H4 (cell line): Measurements from ENCODE around the gene ELFN1. TPM values are rescaled to one million over a fixed set of nuclear protein-coding genes. Genes with fewer than 3 reads are reported as not detected.

Source experiments
- DNase-seq: peaks from one replicate; pipeline ENCODE4 v3.0.0-alpha.2; 2015; ENCODE audit warnings: low spot score
- total RNA-seq: library from RNA; depleted of rRNA; stranded (reverse); fragments of >200 nt; shearing (Covaris generic); gene quantifications from 2 replicates; pipeline ENCODE4 v1.2.3, GENCODE V29; 2014

The ELFN1 gene
- total RNA-seq, 1 experiment from 2014 or later, result 0.37 TPM

DNA sequence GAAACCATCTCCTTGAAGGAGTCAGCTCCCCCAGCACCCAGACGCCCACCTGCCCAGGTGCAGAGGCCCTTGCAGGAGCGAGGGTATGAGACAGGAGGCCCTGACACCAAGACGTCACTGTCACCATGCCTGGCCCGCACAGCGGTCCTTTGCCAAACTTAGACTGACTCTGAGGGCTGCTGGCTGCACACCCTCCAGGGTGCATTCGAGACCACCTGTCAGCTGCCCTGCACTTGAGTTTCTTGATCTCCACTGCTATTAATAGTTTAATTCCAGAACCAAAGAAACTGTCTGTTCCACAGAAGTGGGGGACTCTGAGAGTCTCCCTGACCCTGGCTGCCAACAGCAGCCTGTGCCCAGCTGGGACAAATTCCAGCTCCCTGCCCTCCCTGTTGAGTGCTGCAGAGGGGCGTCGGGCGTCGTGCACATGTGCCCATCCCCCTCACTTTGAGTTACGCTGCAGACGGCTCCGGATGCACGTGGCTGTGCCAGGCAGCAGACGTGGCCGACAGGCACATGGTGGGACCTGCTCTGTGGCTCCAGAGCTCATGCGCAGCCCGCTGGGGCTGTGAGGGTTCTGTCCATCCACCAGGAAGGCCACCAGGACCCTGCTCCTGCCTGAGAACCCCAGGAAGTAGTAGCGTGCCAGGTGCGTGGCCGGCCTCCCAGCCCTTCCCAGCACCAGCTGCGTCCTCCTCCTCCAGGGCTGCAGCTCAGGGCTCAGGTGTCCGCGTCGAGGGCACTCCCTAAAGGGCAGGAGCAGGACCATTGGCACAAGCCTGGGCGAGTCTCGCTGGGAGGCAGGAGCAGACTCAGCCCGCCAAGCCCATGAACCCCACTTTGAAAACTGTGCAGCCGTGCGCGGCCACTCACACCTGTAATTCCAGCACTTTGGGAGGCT is 24.8 kb downstream of the ELFN1 start:
- DNase-seq, result no peak

- DNase-seq, result no peak
Measured at GRCh38 chr7:1695800-1696454, 25.9 kb downstream of the ELFN1 start.

- no peak for DNase-seq
Measured at GRCh38 chr7:1696671-1697498, 26.8 kb downstream of the ELFN1 start.

DNA sequence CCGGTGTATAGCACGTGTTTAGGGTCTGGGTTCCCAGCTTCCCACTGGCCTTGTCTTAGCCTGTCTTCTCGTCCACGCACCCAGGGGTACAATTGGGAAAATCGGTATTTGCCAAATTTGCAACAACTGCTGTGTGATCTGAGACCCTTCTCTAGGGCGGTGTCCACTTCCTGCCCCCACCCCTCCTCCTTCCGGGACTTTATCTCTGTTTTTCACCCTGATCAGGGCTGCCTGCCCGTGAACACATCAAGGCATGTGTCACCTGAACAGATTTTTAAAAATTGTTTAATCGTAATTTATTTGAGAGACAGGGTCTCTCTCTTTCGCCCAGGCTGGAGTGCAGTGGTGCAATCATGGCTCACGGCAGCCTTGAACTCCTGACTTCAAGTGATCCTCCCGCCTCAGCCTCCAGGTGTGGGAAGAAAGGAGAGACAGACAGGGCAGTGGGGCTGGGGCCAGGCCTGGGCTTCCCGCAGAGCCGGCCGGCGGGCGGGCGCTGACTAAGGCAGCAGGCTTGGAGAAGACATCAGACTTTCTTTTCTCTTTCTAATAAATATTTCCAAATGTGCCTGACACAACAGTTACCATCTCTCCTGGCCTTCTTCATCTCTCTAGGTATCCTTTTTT is 27.5 kb downstream of the ELFN1 start:
- DNase-seq, result no peak

GRCh38 chr7:1698201-1698600 is 28.1 kb downstream of the ELFN1 start:
- no peak for DNase-seq

- DNase-seq, result no peak
Measured at GRCh38 chr7:1698951-1699350, 28.9 kb downstream of the ELFN1 start.

DNA sequence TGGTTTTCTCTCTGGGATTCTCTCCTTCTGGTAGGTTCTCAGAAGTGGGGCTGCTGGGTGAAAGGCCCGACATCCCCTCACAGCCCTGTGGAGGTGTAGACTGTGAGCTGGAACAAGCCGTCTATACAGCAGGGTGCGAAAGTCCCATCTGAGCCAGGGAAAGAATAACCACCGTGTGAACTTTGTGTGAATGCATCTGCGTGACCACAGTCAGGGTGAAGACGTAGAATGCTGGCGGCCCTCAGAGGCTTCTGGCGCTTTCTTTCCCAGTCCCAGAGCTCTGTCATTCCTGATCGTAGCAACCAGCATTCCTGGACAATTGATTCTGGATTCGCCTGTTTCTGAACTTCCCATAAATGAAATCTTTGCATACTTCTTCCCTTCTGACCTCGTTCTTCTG is 30.0 kb downstream of the ELFN1 start:
- DNase-seq, result no peak

DNA sequence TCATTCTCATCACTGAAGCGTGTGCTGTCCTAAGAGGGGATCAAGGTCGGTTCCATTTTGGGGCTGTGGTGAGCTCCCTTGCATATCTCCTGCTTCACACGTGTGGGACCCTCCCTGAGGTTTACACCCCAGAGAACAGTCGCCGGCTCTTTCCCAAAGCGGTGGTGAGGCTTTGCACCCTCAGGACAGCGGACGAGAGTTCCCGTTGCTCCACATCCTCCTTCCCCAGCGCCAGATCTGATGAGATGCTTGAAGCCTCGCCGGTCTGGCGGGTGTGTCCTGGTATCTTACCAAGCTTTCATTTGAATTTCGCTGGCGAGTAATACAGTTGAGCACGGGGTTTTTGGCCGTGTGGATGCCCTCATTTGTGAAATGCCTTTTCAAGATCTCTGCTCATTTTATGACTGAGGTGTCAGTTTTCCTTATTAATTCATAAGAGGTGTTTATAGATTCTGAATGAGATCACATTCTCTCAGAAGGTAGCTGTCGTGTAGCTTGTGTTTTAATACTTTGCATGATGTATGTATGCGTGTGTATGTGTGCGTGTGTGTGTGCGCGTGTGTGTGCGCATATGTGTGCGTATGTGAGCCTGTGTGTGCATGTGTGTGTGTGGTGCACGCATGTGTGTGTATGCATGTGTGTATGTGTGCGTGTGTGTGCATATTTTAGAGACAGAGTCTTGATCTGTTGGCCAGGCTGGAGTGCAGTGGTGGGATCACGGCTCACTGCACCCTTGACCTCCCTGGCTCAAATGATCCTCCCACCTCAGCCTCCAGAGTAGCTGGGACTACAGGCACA is 30.7 kb downstream of the ELFN1 start:
- DNase-seq, result no peak

DNA sequence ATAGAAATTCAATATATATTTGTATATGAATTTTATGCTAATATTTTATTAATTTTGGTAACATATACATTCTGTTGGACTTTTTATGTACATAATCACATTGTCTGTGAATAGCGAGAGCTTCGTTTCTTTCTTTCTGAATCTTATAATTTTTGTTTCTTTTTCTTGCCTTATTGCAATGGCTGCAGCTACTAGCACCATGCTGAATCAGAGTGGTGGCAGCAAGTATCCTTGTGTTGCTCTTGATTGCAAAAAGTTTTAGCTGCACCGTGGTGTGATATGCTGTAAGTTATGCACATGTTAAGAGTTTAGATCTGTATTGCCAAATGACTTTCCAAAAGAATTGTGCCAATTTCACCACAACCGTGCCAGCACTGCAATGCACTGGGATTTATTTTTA is 32.6 kb downstream of the ELFN1 start:
- DNase-seq, result no peak

- DNase-seq, result no peak
Measured at GRCh38 chr7:1703441-1703840, 33.4 kb downstream of the ELFN1 start.

- no peak for DNase-seq
Measured at GRCh38 chr7:1703871-1704810, 34.1 kb downstream of the ELFN1 start.

DNA sequence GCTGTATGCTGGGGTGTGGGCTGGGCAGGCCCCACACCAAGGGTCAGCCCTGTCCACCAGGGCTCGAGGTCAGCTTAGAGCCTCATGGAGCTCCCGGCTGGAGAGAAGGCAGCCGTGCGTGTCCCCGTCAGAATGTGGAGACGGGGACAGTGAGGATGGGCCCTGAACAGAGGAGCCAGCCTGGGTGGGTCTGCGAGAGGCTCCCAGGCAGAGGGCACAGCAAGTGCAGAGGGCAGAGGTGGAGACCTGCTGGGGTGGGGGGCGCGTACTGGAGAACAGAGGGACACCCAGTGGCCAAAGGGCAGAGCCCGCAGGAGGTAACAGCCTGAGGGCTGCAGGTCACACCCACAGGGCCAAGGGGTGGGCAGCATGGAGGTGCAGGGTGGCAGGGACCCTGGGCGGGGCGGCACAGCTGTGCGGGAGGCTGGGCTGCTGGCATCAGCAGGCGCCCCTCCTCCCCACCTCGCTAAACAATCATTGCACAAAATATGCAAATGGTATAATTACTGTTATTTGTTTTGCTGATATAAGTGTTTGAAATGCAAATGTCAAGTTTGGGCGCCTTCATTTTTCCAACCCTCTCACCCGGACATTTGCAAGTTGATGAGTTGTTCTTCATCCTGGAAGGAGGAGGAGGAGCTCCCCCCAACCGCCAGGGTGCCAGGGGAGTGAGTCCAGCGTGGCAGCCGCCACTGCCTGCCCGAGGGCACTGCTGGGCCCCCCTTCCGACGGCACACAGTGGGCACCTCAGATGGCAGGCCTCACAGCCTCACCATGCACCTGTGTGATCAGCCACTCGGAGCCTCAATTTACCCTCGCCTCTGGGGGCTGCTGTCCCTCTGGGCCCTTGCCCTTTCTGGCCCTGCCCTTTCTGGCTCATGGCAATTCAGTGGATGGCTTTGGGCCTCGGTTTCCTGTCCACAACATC is 35.0 kb downstream of the ELFN1 start:
- DNase-seq, result no peak

GRCh38 chr7:1705856-1706255 is 35.8 kb downstream of the ELFN1 start:
- no peak for DNase-seq

GRCh38 chr7:1706381-1706720 is 36.3 kb downstream of the ELFN1 start:
- DNase-seq, result no peak

DNA sequence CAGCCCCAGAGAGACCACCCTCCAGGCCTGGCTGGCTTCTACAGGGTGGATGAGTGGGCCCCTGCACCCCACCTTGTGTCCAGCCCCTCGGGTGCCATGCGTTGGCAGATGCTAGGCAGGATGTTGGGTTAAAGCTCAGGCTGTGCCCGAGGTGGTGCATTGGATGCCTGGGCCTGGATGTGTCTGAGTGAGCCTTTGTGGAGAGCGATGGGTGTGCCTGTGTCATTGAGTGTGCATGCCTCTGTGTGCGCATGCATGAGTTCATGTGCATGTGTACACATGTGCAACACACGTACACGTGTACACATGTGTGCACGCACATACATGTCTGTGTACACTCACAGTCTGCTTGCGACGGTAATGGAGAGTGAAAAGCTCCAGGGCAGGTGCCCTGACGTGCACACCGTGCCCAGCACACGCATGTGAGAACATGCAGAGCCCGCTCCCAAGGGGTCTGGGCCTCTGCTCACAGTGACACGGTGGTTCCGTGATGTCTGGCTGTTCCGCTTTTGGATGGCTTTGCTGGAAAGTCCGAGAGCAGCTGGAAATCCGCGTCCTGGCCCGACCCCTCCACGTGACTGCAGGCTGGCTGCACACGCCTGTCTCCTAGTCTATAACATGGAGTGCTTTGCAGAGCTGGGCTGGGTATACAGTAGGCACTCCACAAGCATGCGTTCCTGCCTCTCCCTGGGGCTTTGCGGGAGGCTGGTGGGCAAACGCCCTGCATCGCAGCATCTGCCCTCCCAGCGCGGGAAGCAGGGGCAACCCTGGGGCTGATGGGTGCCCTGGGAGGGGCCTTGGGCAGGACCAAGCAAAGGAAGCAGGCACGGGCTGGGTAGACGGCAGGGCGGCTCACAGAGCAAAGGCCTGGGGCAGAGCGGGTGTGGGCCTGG is 36.9 kb downstream of the ELFN1 start:
- no peak for DNase-seq

- DNase-seq, result no peak
Measured at GRCh38 chr7:1707756-1708595, 37.9 kb downstream of the ELFN1 start.
